ENCODE results near the gene ZIC1. TPM values are rescaled to one million over a fixed set of nuclear protein-coding genes. Genes with fewer than 3 reads are reported as not detected.

The ZIC1 gene
- total RNA-seq, 4 donors from 2014 or later = not detected

GRCh38 chr3:147400999-147401398 lies 8.2 kb upstream of the ZIC1 start:
- H3K27me3 ChIP-seq = peaks cover 0 to 100% of the 10 kb centered on the region in 2 donors
- WGBS, 2 donors = 38 to 44% methylated on average over 1 of the region's 1 CpG
- DNase-seq (ENCODE audit: low spot score in 2 of 2) = no peak
- no peak overlapping the region for H3K27ac ChIP-seq
- H3K36me3 ChIP-seq = no peaks in the 10 kb centered on the region
- TF ChIP-seq CTCF (IDR thresholded peaks at IDR 0.05) (no peak), POLR2A (IDR thresholded peaks at IDR 0.05) (no peak)
- H3K9me3 ChIP-seq = no peaks in the 10 kb centered on the region
- no peak overlapping the region for H3K4me3 ChIP-seq
- H3K4me1 ChIP-seq = peaks cover 0 to 33% (median 6%) of the 10 kb centered on the region in 4 donors

GRCh38 chr3:147401421-147401820 lies 7.7 kb upstream of the ZIC1 start:
- no peak overlapping the region for H3K4me3 ChIP-seq
- peaks cover 0 to 29% (median 6%) of the 10 kb centered on the region in 4 donors for H3K4me1 ChIP-seq
- H3K36me3 ChIP-seq = no peaks in the 10 kb centered on the region
- TF ChIP-seq CTCF (IDR thresholded peaks at IDR 0.05) = no peak
- no peak for TF ChIP-seq POLR2A (IDR thresholded peaks at IDR 0.05)
- TF ChIP-seq EP300 (IDR thresholded peaks at IDR 0.05) = no peak
- H3K27ac ChIP-seq = no peak overlapping the region
- no peak for DNase-seq (ENCODE audit: low spot score in 2 of 2)
- H3K9me3 ChIP-seq = no peaks in the 10 kb centered on the region
- WGBS, 2 donors = 13 to 48% methylated on average over 1 of the region's 1 CpG
- peaks cover 0 to 100% of the 10 kb centered on the region in 2 donors for H3K27me3 ChIP-seq

GRCh38 chr3:147402159-147402558 lies 7.0 kb upstream of the ZIC1 start:
- TF ChIP-seq POLR2A (IDR thresholded peaks at IDR 0.05) = no peak
- TF ChIP-seq CTCF (IDR thresholded peaks at IDR 0.05) = no peak
- TF ChIP-seq EP300 (IDR thresholded peaks at IDR 0.05) = no peak
- Histone ChIP-seq H3K9me3 (no peaks in the 10 kb centered on the region), H3K4me1 (peaks cover 0 to 29% (median 3%) of the 10 kb centered on the region in 4 donors), H3K4me3 (no peak overlapping the region), H3K27me3 (peaks cover 0 to 100% of the 10 kb centered on the region in 2 donors), H3K27ac (no peak overlapping the region), H3K36me3 (no peaks in the 10 kb centered on the region)
- WGBS, 2 donors = 30 to 39% methylated on average over 5 of the region's 5 CpGs
- no peak for DNase-seq (ENCODE audit: low spot score in 2 of 2)

- TF ChIP-seq POLR2A (IDR thresholded peaks at IDR 0.05) (no peak), CTCF (IDR thresholded peaks at IDR 0.05) (no peak), EP300 (IDR thresholded peaks at IDR 0.05) (no peak)
- no peaks in the 10 kb centered on the region for H3K36me3 ChIP-seq
- H3K27me3 ChIP-seq = peaks cover 4 to 100% of the 10 kb centered on the region in 2 donors
- no peak for DNase-seq (ENCODE audit: low spot score in 2 of 2)
- H3K9me3 ChIP-seq = peaks cover 0 to 4% (median 0%) of the 10 kb centered on the region in 4 donors
- WGBS, 2 donors = 67 to 70% methylated on average over 5 of the region's 5 CpGs
- no peak overlapping the region for H3K4me3 ChIP-seq
- H3K4me1 ChIP-seq = peaks cover 0 to 30% (median 0%) of the 10 kb centered on the region in 4 donors
- H3K27ac ChIP-seq = no peak overlapping the region
These were observed 5.7 kb upstream of the ZIC1 start for GRCh38 chr3:147403511-147403910.

GRCh38 chr3:147404000-147404799 lies 5.0 kb upstream of the ZIC1 start:
- DNase-seq (ENCODE audit: low spot score in 2 of 2) = no peak
- H3K27me3 ChIP-seq = peaks cover 7 to 100% of the 10 kb centered on the region in 2 donors
- no peaks in the 10 kb centered on the region for H3K36me3 ChIP-seq
- peaks cover 0 to 4% (median 0%) of the 10 kb centered on the region in 4 donors for H3K9me3 ChIP-seq
- no peak overlapping the region for H3K27ac ChIP-seq
- 48 to 49% methylated on average over 11 of the region's 11 CpGs for WGBS, 2 donors
- H3K4me3 ChIP-seq = no peak overlapping the region
- peaks cover 0 to 35% (median 0%) of the 10 kb centered on the region in 4 donors for H3K4me1 ChIP-seq
- no peak for TF ChIP-seq EP300 (IDR thresholded peaks at IDR 0.05)
- no peak for TF ChIP-seq POLR2A (IDR thresholded peaks at IDR 0.05)
- TF ChIP-seq CTCF (IDR thresholded peaks at IDR 0.05) = no peak

Measured in tibial nerve (tissue), 4 donors.